Esophagus squamous epithelium (tissue), 4 donors: Measurements from ENCODE around the gene MICAL3.

Experiments
- CTCF ChIP-seq, 6 experiments: fragments of 450-650 bp in 4 of 6; fragments of 200-600 bp in 2 of 6; sonication (generic) in 2 of 6; IDR thresholded peaks; one replicate each; pipeline ENCODE4 v1.5.1; 2016 to 2019; ENCODE audit warnings: antibody characterized with exemption in 6 of 6, mild to moderate bottlenecking in 4 of 6, moderate library complexity in 4 of 6
- POLR2A ChIP-seq, 4 donors: fragments of 450-650 bp; IDR thresholded peaks; one replicate each; pipeline ENCODE4 v1.6.1; 2017; ENCODE audit warnings: antibody characterized with exemption in 4 of 4, mild to moderate bottlenecking in 4 of 4, moderate library complexity in 3 of 4

- no peak for TF ChIP-seq CTCF (IDR thresholded peaks at IDR 0.05)
- no peak for TF ChIP-seq POLR2A (IDR thresholded peaks at IDR 0.05)
Observed at GRCh38 chr22:17953147-17953546, 71.2 kb downstream of the MICAL3 start.
